Measurements from ENCODE around the gene C5orf46.

DNA sequence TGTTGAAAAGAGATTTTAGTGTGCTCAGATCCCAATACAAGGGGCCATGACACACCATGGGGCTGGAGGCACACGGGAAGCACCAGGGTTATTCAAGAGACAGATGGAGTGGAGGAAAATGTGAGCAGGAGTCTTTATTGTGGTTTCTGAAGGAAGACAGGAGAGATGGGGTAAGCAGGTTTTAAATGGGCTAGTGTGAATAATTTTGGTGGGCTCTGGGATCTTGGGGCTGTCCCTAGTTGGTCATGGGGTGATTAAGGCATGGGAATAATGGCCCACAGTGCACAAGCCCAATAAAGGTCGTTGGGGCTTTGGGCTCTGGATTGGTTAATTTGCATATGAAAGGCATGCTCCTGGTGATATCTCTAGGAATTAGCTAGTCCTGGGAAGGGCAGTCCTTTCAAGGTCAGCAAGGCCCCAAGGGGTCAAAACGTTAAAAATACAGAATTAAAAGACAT is 31.4 kb downstream of the C5orf46 start:
- TF ChIP-seq, protein P1, sequence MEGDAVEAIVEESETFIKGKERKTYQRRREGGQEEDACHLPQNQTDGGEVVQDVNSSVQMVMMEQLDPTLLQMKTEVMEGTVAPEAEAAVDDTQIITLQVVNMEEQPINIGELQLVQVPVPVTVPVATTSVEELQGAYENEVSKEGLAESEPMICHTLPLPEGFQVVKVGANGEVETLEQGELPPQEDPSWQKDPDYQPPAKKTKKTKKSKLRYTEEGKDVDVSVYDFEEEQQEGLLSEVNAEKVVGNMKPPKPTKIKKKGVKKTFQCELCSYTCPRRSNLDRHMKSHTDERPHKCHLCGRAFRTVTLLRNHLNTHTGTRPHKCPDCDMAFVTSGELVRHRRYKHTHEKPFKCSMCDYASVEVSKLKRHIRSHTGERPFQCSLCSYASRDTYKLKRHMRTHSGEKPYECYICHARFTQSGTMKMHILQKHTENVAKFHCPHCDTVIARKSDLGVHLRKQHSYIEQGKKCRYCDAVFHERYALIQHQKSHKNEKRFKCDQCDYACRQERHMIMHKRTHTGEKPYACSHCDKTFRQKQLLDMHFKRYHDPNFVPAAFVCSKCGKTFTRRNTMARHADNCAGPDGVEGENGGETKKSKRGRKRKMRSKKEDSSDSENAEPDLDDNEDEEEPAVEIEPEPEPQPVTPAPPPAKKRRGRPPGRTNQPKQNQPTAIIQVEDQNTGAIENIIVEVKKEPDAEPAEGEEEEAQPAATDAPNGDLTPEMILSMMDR (IDR thresholded peaks at IDR 0.05) = no peak
- no peak for TF ChIP-seq MEF2A (IDR thresholded peaks at IDR 0.05; ENCODE audit: borderline replicate concordance, low read depth)
